ENCODE data around the gene ABI3. TPM values are rescaled to one million over a fixed set of nuclear protein-coding genes. Genes with fewer than 3 reads are reported as not detected.

The ABI3 gene
- total RNA-seq, 1 donor from 2014 or later = 4.9 TPM

GRCh38 chr17:49234509-49235080 is 24.1 kb downstream of the ABI3 start:
- H3K27ac ChIP-seq (replicated peaks) = no peak overlapping the region
- H3K4me3 ChIP-seq = no peak overlapping the region
- peaks cover 17% of the 10 kb centered on the region for H3K4me1 ChIP-seq
- H3K9me3 ChIP-seq (replicated peaks) = no peaks in the 10 kb centered on the region
- intact Hi-C loops (cut with micrococcal nuclease) = no loop called here
- peaks cover 2% of the 10 kb centered on the region for H3K27me3 ChIP-seq (ENCODE audit: low read depth)
- no peak for TF ChIP-seq CTCF (IDR thresholded peaks at IDR 0.05; ENCODE audit: borderline replicate concordance)
- DNase-seq = no peak
- no peaks in the 10 kb centered on the region for H3K36me3 ChIP-seq

GRCh38 chr17:49235896-49236295 is 25.4 kb downstream of the ABI3 start:
- Histone ChIP-seq H3K9me3 (replicated peaks) (no peaks in the 10 kb centered on the region), H3K4me3 (no peak overlapping the region), H3K27me3 (ENCODE audit: low read depth) (no peaks in the 10 kb centered on the region), H3K4me1 (peaks cover 7% of the 10 kb centered on the region), H3K27ac (replicated peaks) (no peak overlapping the region), H3K36me3 (no peaks in the 10 kb centered on the region)
- DNase-seq = no peak
- intact Hi-C loops (cut with micrococcal nuclease) = no loop called here
- TF ChIP-seq CTCF (IDR thresholded peaks at IDR 0.05; ENCODE audit: borderline replicate concordance) = no peak

GRCh38 chr17:49239963-49240362 is 29.5 kb downstream of the ABI3 start:
- no peak overlapping the region for H3K27ac ChIP-seq (replicated peaks)
- H3K4me3 ChIP-seq = no peak overlapping the region
- intact Hi-C loops (cut with micrococcal nuclease) = no loop called here
- no peaks in the 10 kb centered on the region for H3K4me1 ChIP-seq
- no peaks in the 10 kb centered on the region for H3K9me3 ChIP-seq (replicated peaks)
- no peak for TF ChIP-seq CTCF (IDR thresholded peaks at IDR 0.05; ENCODE audit: borderline replicate concordance)
- no peak for DNase-seq
- H3K36me3 ChIP-seq = no peaks in the 10 kb centered on the region
- peaks cover 4% of the 10 kb centered on the region for H3K27me3 ChIP-seq (ENCODE audit: low read depth)

GRCh38 chr17:49240619-49241018 is 30.1 kb downstream of the ABI3 start:
- DNase-seq = no peak
- Histone ChIP-seq H3K9me3 (replicated peaks) (no peaks in the 10 kb centered on the region), H3K27ac (replicated peaks) (no peak overlapping the region), H3K4me3 (no peak overlapping the region), H3K36me3 (no peaks in the 10 kb centered on the region), H3K27me3 (ENCODE audit: low read depth) (peaks cover 4% of the 10 kb centered on the region), H3K4me1 (no peaks in the 10 kb centered on the region)
- no peak for TF ChIP-seq CTCF (IDR thresholded peaks at IDR 0.05; ENCODE audit: borderline replicate concordance)
- intact Hi-C loops (cut with micrococcal nuclease) = no loop called here

GRCh38 chr17:49241040-49241439 is 30.5 kb downstream of the ABI3 start:
- no peak overlapping the region for H3K27ac ChIP-seq (replicated peaks)
- H3K36me3 ChIP-seq = no peaks in the 10 kb centered on the region
- TF ChIP-seq CTCF (IDR thresholded peaks at IDR 0.05; ENCODE audit: borderline replicate concordance) = no peak
- intact Hi-C loops (cut with micrococcal nuclease) = no loop called here
- H3K27me3 ChIP-seq (ENCODE audit: low read depth) = peaks cover 4% of the 10 kb centered on the region
- no peaks in the 10 kb centered on the region for H3K4me1 ChIP-seq
- DNase-seq = no peak
- H3K9me3 ChIP-seq (replicated peaks) = no peaks in the 10 kb centered on the region
- no peak overlapping the region for H3K4me3 ChIP-seq

All from left ventricle myocardium inferior (tissue), 1 donor.